Endodermal cell (in vitro differentiated cells): ENCODE results near the gene OBP2B. TPM values are rescaled to one million over a fixed set of nuclear protein-coding genes. Genes with fewer than 3 reads are reported as not detected.
"Not testable (repeated sequence)": the region's sequence is repeated elsewhere in the genome, so short reads cannot be mapped to it uniquely, and the experiment has no call there.

Experiments used
- DNase-seq: peaks from one replicate; pipeline ENCODE4 v3.0.0-alpha.2; 2017
- H3K27ac ChIP-seq: 2 replicates; pipeline ENCODE4 v1.5.1; 2013; ENCODE audit warnings: mild to moderate bottlenecking, low read depth, low read length, moderate library complexity
- H3K27me3 ChIP-seq: 2 replicates; pipeline ENCODE4 v1.6.1; 2013; ENCODE audit warnings: mild to moderate bottlenecking, low read length, moderate library complexity; ENCODE audit not compliant: insufficient read depth, control insufficient read depth, poor library complexity, severe bottlenecking
- H3K36me3 ChIP-seq: 2 replicates; pipeline ENCODE4 v1.7.0; 2013; ENCODE audit warnings: mild to moderate bottlenecking, low read length, moderate library complexity; ENCODE audit not compliant: control insufficient read depth, insufficient read depth
- H3K4me1 ChIP-seq: one replicate; pipeline ENCODE4 v1.7.0; 2013; ENCODE audit warnings: low read length; ENCODE audit not compliant: control insufficient read depth, insufficient read depth
- H3K4me3 ChIP-seq: 2 replicates; pipeline ENCODE4 v1.5.1; 2013; ENCODE audit warnings: mild to moderate bottlenecking, low read length, moderate library complexity
- H3K9ac ChIP-seq: 2 replicates; pipeline ENCODE4 v1.6.1; 2013; ENCODE audit warnings: mild to moderate bottlenecking, low read length, moderate library complexity; ENCODE audit not compliant: poor library complexity, severe bottlenecking; ENCODE audit errors: extremely low read depth
- H3K9me3 ChIP-seq: 2 replicates; pipeline ENCODE4 v1.6.1; 2013; ENCODE audit warnings: mild to moderate bottlenecking, low read length, moderate library complexity; ENCODE audit not compliant: control insufficient read depth
- H3K27ac Mint-ChIP-seq: 2 replicates; pipeline ENCODE4 v1.8.0; 2020; ENCODE audit warnings: mixed read lengths
- H3K27me3 Mint-ChIP-seq: 2 replicates; pipeline ENCODE4 v1.8.0; 2021; ENCODE audit warnings: mild to moderate bottlenecking, mixed read lengths; ENCODE audit not compliant: insufficient read depth
- H3K36me3 Mint-ChIP-seq: 2 replicates; pipeline ENCODE4 v1.8.0; 2020; ENCODE audit warnings: low read depth, mixed read lengths
- H3K4me1 Mint-ChIP-seq: 2 replicates; pipeline ENCODE4 v1.8.0; 2020; ENCODE audit warnings: mixed read lengths
- H3K4me3 Mint-ChIP-seq: 2 replicates; pipeline ENCODE4 v1.8.0; 2020; ENCODE audit warnings: mild to moderate bottlenecking, moderate library complexity, mixed read lengths
- H3K9me3 Mint-ChIP-seq: 2 replicates; pipeline ENCODE4 v1.8.0; 2020; ENCODE audit warnings: mild to moderate bottlenecking, mixed read lengths
- WGBS, 2 experiments: methylation state at CpG; one replicate each; pipeline versions ENCODE4 v1.1.5 to v1.1.7; 2013; ENCODE audit warnings: missing lambda C conversion rate in 2 of 2, mixed read lengths in 1 of 2; ENCODE audit not compliant: insufficient coverage in 1 of 2, insufficient read length in 1 of 2; 5-methylcytosine and 5-hydroxymethylcytosine counted together
- total RNA-seq, 2 donors: library from RNA; stranded (reverse); fragmentation: NEBNext Ultra II Directional in 1 of 2; extraction: Animal tissue kit (Norgen Biotek cat#: 25700) in 1 of 2; gene quantifications; 2 replicates in 1 of 2; 3 replicates in 1 of 2; pipeline ENCODE4 v1.2.1, GENCODE V29; 2021
- TF ChIP-seq, protein P1 (sequence below): fragments of 200-600 bp; sonication (generic); conservative IDR thresholded peaks from 2 replicates; pipeline ENCODE4 v1.5.0; 2021; ENCODE audit warnings: antibody characterized with exemption, mild to moderate bottlenecking

Gene OBP2B
- total RNA-seq, 2 donors from 2014 or later: not detected

DNA sequence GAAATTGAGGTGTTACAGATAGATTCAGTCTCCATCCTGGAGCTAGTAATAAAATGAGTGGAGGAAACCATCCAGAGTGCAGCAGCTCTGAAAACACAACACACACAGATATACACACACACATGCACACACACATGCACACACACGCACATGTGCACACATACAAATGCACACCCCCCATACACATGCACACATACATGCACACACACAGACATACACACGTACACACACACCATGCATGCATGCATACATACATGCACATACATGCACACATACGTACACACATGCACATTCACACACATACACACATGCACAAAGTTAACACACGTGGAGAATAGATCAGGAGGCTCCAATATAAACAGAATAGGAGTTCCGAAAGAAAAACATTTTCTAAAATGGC lies 21.0 kb upstream of the OBP2B start:
- Histone ChIP-seq H3K36me3 (no peaks in the 10 kb centered on the region), H3K9ac (no peak overlapping the region), H3K27ac (no peak overlapping the region), H3K4me1 (no peaks in the 10 kb centered on the region), H3K27me3 (no peaks in the 10 kb centered on the region), H3K4me3 (no peak overlapping the region), H3K9me3 (no peaks in the 10 kb centered on the region)
- no peak for DNase-seq
- H3K4me1 Mint-ChIP-seq: no peaks in the 10 kb centered on the region
- peaks cover 6% of the 10 kb centered on the region for H3K9me3 Mint-ChIP-seq
- no peak overlapping the region for H3K27ac Mint-ChIP-seq
- H3K36me3 Mint-ChIP-seq: no peaks in the 10 kb centered on the region
- H3K27me3 Mint-ChIP-seq: peaks cover 21% of the 10 kb centered on the region
- TF ChIP-seq, protein P1, sequence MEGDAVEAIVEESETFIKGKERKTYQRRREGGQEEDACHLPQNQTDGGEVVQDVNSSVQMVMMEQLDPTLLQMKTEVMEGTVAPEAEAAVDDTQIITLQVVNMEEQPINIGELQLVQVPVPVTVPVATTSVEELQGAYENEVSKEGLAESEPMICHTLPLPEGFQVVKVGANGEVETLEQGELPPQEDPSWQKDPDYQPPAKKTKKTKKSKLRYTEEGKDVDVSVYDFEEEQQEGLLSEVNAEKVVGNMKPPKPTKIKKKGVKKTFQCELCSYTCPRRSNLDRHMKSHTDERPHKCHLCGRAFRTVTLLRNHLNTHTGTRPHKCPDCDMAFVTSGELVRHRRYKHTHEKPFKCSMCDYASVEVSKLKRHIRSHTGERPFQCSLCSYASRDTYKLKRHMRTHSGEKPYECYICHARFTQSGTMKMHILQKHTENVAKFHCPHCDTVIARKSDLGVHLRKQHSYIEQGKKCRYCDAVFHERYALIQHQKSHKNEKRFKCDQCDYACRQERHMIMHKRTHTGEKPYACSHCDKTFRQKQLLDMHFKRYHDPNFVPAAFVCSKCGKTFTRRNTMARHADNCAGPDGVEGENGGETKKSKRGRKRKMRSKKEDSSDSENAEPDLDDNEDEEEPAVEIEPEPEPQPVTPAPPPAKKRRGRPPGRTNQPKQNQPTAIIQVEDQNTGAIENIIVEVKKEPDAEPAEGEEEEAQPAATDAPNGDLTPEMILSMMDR: no peak
- H3K4me3 Mint-ChIP-seq: no peak overlapping the region
- 87 to 92% methylated on average over 4 to 5 of the region's 5 CpGs for WGBS, 2 experiments

GRCh38 chr9:133228474-133229193 lies 19.6 kb upstream of the OBP2B start:
- not testable (repeated sequence) for H3K27ac Mint-ChIP-seq, H3K4me3 Mint-ChIP-seq, H3K9me3 ChIP-seq, H3K4me3 ChIP-seq, H3K27ac ChIP-seq, H3K9me3 Mint-ChIP-seq, H3K36me3 Mint-ChIP-seq, H3K4me1 Mint-ChIP-seq, H3K27me3 ChIP-seq, H3K36me3 ChIP-seq, DNase-seq, H3K4me1 ChIP-seq, H3K9ac ChIP-seq
- H3K27me3 Mint-ChIP-seq: peaks cover 21% of the 10 kb centered on the region
- 89 to 90% methylated on average over 3 to 21 of the region's 22 CpGs for WGBS, 2 experiments

- peaks cover 21% of the 10 kb centered on the region for H3K27me3 Mint-ChIP-seq
- not testable (repeated sequence) for H3K27me3 ChIP-seq, H3K27ac ChIP-seq, H3K27ac Mint-ChIP-seq, H3K4me1 ChIP-seq, H3K9me3 Mint-ChIP-seq, DNase-seq, H3K9ac ChIP-seq, H3K36me3 ChIP-seq, H3K4me3 ChIP-seq, H3K4me3 Mint-ChIP-seq, H3K9me3 ChIP-seq, H3K4me1 Mint-ChIP-seq, H3K36me3 Mint-ChIP-seq
- WGBS, 2 experiments: 92% methylated on average over 8 of the region's 8 CpGs; no CpG with 5 or more reads in 1 of the 2 experiments
Measured at GRCh38 chr9:133227996-133228395, 18.9 kb upstream of the OBP2B start.

DNA sequence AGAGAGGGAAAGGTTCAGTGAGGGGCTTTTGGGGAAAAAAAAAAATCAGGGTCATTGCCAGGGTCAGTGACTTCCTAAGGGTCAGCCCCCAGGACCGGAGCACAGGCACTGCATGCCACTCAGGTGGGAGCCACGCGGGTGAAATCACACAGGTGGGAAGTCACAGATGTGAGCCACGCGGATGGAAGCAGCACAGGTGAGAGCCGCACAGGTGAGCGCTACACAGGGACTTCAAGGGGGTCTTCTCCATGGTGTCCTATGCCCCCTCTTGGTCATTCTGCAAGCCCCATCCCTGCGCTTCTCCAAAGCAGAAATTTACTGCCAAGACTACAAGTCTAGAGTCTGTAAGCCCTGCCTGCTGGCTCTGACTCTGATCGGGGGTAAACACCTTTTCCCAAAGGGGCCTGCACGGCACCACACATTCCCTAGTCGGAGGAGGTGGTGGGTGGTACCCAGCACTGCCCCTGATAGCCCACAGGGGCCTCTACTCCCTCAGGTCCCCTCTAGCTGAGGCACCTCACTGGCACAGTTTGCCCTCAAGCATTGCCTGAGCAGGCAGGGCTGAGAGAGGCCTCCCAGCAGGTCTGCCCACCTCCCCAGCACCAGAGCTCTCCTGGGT lies 18.3 kb upstream of the OBP2B start:
- H3K27me3 Mint-ChIP-seq: peaks cover 21% of the 10 kb centered on the region
- Histone ChIP-seq H3K9me3 (no peaks in the 10 kb centered on the region), H3K36me3 (no peaks in the 10 kb centered on the region), H3K4me1 (no peaks in the 10 kb centered on the region), H3K27ac (no peak overlapping the region), H3K9ac (no peak overlapping the region), H3K4me3 (no peak overlapping the region), H3K27me3 (no peaks in the 10 kb centered on the region)
- no peaks in the 10 kb centered on the region for H3K36me3 Mint-ChIP-seq
- peaks cover 6% of the 10 kb centered on the region for H3K9me3 Mint-ChIP-seq
- DNase-seq: no peak
- H3K27ac Mint-ChIP-seq: no peak overlapping the region
- H3K4me1 Mint-ChIP-seq: peaks cover 2% of the 10 kb centered on the region
- WGBS, 2 experiments: 93 to 96% methylated on average over 11 of the region's 11 CpGs
- TF ChIP-seq, protein P1: no peak
- no peak overlapping the region for H3K4me3 Mint-ChIP-seq
